Astrocyte of the cerebellum (primary cell): ENCODE data around the gene RALA.
A peak's percentile ranks its signal among the peaks of the same experiment; 100 is the strongest.

Source experiments
- DNase-seq: peaks from one replicate; pipeline ENCODE4 v3.0.0-alpha.2; 2011; ENCODE audit warnings: low read depth
- H3K4me3 ChIP-seq: 2 replicates; pipeline ENCODE4 v1.5.1; 2011; ENCODE audit warnings: mild to moderate bottlenecking, low read depth, low read length, moderate library complexity
- CTCF ChIP-seq: IDR thresholded peaks from 2 replicates; pipeline ENCODE4 v1.5.1; 2012; ENCODE audit warnings: low read length, low read depth, moderate library complexity, mild to moderate bottlenecking; ENCODE audit errors: missing control alignments
- in situ Hi-C: cut with HindIII; loops from 2 replicates; pipeline ENCODE4 v1.10.0; 2017; ENCODE audit warnings: low sequenced_read_pairs

RALA gene

DNA sequence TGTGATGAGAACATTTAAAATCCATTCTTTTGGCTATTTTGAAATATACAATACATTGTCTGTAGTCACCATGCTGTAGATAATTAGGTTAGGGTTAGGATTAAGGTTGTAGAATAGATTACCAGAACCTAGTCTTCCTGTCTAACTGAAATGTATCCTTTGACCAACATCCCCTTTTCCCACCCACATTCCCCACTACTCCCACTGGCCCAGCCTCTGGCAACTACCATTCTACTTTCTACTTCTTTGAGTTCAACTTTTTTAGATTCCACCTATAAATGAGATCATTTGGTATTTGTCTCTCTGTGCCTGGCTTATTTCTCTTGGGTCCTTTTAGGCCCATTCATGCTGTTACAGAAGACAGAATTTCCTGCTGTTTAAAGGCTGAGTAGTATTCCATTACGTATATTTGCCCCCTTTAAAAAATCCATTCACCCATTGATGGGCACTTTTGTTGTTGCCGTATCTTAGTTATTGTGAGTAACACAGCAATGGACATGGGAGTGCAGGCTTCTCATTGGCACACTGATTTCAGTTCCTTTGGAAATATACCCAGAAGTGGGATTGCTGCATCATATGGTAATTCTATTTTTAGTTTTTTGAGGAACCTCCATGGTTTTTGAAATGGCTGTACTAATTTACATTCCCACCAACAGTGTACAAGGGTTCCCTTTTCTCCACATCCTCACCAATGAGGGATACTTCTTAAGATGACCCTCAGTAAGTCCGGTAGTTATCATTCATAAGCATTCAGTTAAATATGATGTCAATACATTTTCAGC, 104.0 kb downstream of the RALA start:
- no peak overlapping the region for H3K4me3 ChIP-seq
- in situ Hi-C loops: no loop called here
- no peak for DNase-seq
- TF ChIP-seq CTCF: no peak

- in situ Hi-C loops: no loop called here
- peak overlapping the region; percentile 60 for H3K4me3 ChIP-seq
- DNase-seq: peak; percentile 86
- no peak for TF ChIP-seq CTCF
Measured at GRCh38 chr7:39732837-39733804, 109.7 kb downstream of the RALA start.

GRCh38 chr7:39733881-39734632, 110.7 kb downstream of the RALA start:
- DNase-seq: peak; percentile 83
- in situ Hi-C loops: no loop called here
- peak overlapping the region; percentile 60 for H3K4me3 ChIP-seq
- TF ChIP-seq CTCF: no peak

- H3K4me3 ChIP-seq: peak overlapping the region; percentile 60
- in situ Hi-C loops: no loop called here
- no peak for DNase-seq
- no peak for TF ChIP-seq CTCF
Measured at GRCh38 chr7:39734633-39735004, 111.2 kb downstream of the RALA start.

DNA sequence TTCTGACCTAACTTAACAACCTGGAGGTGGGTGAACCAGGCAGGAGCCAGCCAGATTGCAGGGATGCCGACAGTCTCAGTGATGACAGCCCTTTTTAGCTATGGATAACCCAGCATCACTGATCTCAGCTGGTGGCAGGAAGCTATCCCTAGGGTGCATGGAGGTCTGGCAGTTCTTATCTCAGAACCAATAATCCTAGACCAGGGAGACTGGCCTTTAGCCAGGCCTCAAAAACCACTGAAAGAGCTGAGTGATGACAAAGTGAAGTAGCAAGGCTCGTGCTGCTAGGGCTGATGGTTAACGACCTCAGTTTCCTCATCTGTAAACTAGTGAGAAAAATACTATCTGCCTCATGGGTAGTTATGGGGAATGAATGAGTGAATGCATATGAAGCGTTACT, 112.5 kb downstream of the RALA start:
- in situ Hi-C loops: no loop called here
- no peak for TF ChIP-seq CTCF
- no peak overlapping the region for H3K4me3 ChIP-seq
- no peak for DNase-seq
